GM12878 (cell line): ENCODE results near the gene NAALAD2. TPM values are rescaled to one million over a fixed set of nuclear protein-coding genes. Genes with fewer than 3 reads are reported as not detected.
A peak's percentile ranks its signal among the peaks of the same experiment; 100 is the strongest.

ENCODE experiments used
- BACH1 ChIP-seq: fragments of 450-650 bp; IDR thresholded peaks from 2 replicates; pipeline ENCODE4 v1.6.1; 2017; ENCODE audit warnings: mild to moderate bottlenecking, borderline replicate concordance
- BCL11A ChIP-seq: IDR thresholded peaks from 2 replicates; pipeline ENCODE4 v1.6.1; 2011; ENCODE audit warnings: low read depth, low read length
- BHLHE40 ChIP-seq, 2 experiments: fragments of 450-650 bp in 1 of 2; IDR thresholded peaks; 2 replicates each; pipeline ENCODE4 v1.6.1; 2011 to 2017; ENCODE audit warnings: low read depth in 2 of 2, borderline replicate concordance in 1 of 2, improper control_type of control experiment in 1 of 2, low read length in 1 of 2, mild to moderate bottlenecking in 1 of 2
- CREB1 ChIP-seq: IDR thresholded peaks from 2 replicates; pipeline ENCODE4 v1.6.1; 2012; ENCODE audit warnings: low read depth, mild to moderate bottlenecking, inconsistent platforms
- ESRRA ChIP-seq: IDR thresholded peaks from 2 replicates; pipeline ENCODE4 v1.6.1; 2012; ENCODE audit warnings: mild to moderate bottlenecking, low read length, improper control_type of control experiment
- IKZF2 ChIP-seq, 2 experiments: fragments of 450-650 bp; IDR thresholded peaks; 2 replicates each; pipeline ENCODE4 v1.6.1; 2017; ENCODE audit warnings: mild to moderate bottlenecking in 2 of 2, moderate library complexity in 2 of 2
- IRF4 ChIP-seq: IDR thresholded peaks from 2 replicates; pipeline ENCODE4 v1.6.1; 2011; ENCODE audit warnings: low read depth, low read length
- KDM1A ChIP-seq: fragments of 200-600 bp; sonication (generic); IDR thresholded peaks from 2 replicates; pipeline ENCODE4 v1.6.1; 2016; ENCODE audit warnings: borderline replicate concordance
- LARP7 ChIP-seq: fragments of 450-650 bp; IDR thresholded peaks from 2 replicates; pipeline ENCODE4 v1.6.1; 2017; ENCODE audit warnings: mild to moderate bottlenecking
- MTA2 ChIP-seq: fragments of 450-650 bp; IDR thresholded peaks from 2 replicates; pipeline ENCODE4 v1.6.1; 2016; ENCODE audit warnings: low read depth, mild to moderate bottlenecking, moderate library complexity
- NRF1 ChIP-seq: conservative IDR thresholded peaks from 2 replicates; pipeline ENCODE4 v1.6.1; 2011; ENCODE audit warnings: mild to moderate bottlenecking, low read depth, low read length, improper control_type of control experiment
- POLR2AphosphoS5 ChIP-seq: IDR thresholded peaks from 2 replicates; pipeline ENCODE4 v1.6.1; 2011; ENCODE audit warnings: mild to moderate bottlenecking, low read length, inconsistent platforms
- SIN3A ChIP-seq: IDR thresholded peaks from 2 replicates; pipeline ENCODE4 v1.6.1; 2012; ENCODE audit warnings: low read depth, low read length, improper control_type of control experiment
- SMAD1 ChIP-seq: fragments of 450-650 bp; IDR thresholded peaks from 2 replicates; pipeline ENCODE4 v1.6.1; 2018; ENCODE audit warnings: mild to moderate bottlenecking, low read depth; ENCODE audit not compliant: partially characterized antibody
- SUPT20H ChIP-seq: IDR thresholded peaks from 2 replicates; pipeline ENCODE4 v1.6.1; 2011; ENCODE audit warnings: low read depth, mild to moderate bottlenecking, low read length, moderate library complexity, borderline replicate concordance; ENCODE audit not compliant: control insufficient read depth
- polyA plus RNA-seq, 11 experiments: library from polyadenylated mRNA; depleted of rRNA in 4 of 11; unstranded in 6 of 11; stranded (reverse) in 5 of 11; fragments of >200 nt; fragmentation: Nextera tagmentation in 4 of 11; fragmentation: Illumina TruSeq in 1 of 11; extraction: Ambion mirVana in 4 of 11; extraction: Trizol in 1 of 11; gene quantifications; 1 replicate in 1 of 11; 2 replicates in 10 of 11; pipeline versions ENCODE4 v1.2.1 to v1.2.3, GENCODE V29; 2011 to 2016; ENCODE audit warnings: inconsistent platforms in 2 of 11, missing spikeins in 2 of 11, low read depth in 1 of 11
- total RNA-seq, 4 experiments: library from RNA; depleted of rRNA in 3 of 4; stranded (reverse); fragments of >200 nt in 3 of 4; fragmentation: Illumina TruSeq in 1 of 4; extraction: Trizol in 1 of 4; gene quantifications; 2 replicates each; pipeline versions ENCODE4 v1.2.1 to v1.2.3, GENCODE V29; 2013 to 2021
- TF ChIP-seq, protein P1 (sequence below): fragments of 450-650 bp; IDR thresholded peaks from 2 replicates; pipeline ENCODE4 v1.6.1; 2018; ENCODE audit warnings: borderline replicate concordance, mild to moderate bottlenecking; ENCODE audit not compliant: partially characterized antibody
- TF ChIP-seq, protein P2 (sequence below): fragments of 450-650 bp; formaldehyde crosslinking; IDR thresholded peaks from 2 replicates; pipeline ENCODE4 v1.5.0; 2022; ENCODE audit warnings: mild to moderate bottlenecking, missing genetic modification characterization
- TF ChIP-seq, protein P3 (sequence below): fragments of 450-650 bp; formaldehyde crosslinking; IDR thresholded peaks from 2 replicates; pipeline ENCODE4 v1.4.0; 2020; ENCODE audit warnings: mild to moderate bottlenecking, moderate library complexity
- TF ChIP-seq, protein P4 (sequence below): fragments of 450-650 bp; IDR thresholded peaks from 2 replicates; pipeline ENCODE4 v1.6.1; 2017; ENCODE audit warnings: borderline replicate concordance

The NAALAD2 gene
- total and polyA plus RNA-seq, 10 of the 15 experiments (the other 5 are each of a cell fraction or from before 2014, with no cell fraction given), result 0.05 to 0.24 (median 0.11) TPM; not detected in 5

DNA sequence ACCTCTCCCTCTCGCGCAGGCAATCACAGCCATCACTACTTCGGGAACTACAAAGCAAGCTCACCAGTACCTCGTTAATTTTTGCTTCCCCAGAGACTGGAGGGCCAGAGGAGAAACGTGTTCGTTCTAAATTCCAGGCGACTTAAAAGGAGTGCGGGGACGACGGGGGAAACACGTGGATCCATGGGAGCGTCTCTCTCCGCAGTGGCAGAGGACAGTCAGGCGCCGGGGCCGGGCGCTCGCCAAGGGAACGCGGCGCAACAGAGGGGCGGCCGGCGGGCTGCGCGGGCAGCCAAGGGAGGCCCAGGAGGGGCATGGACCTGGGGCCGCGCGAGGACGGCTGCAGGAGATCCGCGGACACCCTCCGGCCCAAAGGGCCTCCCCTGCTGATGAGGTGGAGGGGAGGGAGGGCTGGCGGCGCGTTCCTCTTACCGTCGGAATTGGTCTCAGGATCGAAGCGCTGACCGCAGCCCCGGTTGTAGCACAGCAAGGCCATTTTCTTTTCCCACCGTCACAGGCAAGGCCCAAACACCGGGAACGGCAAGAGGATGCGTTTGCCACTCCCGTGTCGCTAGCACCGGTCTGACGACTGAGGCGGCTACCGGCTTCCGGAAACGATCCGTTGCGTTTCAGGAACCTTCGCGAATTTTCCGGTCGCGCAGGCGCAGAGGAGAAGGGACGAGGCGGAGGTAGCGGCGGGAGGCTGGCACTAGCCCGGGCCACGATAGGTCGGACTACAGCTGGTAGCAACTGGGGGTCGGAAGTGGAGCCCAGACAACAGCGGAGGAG lies 88.2 kb downstream of the NAALAD2 start, which contains the start of gene CHORDC1 (continued):
- TF ChIP-seq, protein P1, sequence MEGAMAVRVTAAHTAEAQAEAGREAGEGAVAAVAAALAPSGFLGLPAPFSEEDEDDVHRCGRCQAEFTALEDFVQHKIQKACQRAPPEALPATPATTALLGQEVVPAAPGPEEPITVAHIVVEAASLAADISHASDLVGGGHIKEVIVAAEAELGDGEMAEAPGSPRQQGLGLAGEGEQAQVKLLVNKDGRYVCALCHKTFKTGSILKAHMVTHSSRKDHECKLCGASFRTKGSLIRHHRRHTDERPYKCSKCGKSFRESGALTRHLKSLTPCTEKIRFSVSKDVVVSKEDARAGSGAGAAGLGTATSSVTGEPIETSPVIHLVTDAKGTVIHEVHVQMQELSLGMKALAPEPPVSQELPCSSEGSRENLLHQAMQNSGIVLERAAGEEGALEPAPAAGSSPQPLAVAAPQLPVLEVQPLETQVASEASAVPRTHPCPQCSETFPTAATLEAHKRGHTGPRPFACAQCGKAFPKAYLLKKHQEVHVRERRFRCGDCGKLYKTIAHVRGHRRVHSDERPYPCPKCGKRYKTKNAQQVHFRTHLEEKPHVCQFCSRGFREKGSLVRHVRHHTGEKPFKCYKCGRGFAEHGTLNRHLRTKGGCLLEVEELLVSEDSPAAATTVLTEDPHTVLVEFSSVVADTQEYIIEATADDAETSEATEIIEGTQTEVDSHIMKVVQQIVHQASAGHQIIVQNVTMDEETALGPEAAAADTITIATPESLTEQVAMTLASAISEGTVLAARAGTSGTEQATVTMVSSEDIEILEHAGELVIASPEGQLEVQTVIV, result no peak
- no peak for TF ChIP-seq MTA2
- TF ChIP-seq POLR2AphosphoS5, result peak; percentile 92
- TF ChIP-seq NRF1, result peak; percentile 93
- TF ChIP-seq SMAD1, result no peak
- TF ChIP-seq, protein P2, sequence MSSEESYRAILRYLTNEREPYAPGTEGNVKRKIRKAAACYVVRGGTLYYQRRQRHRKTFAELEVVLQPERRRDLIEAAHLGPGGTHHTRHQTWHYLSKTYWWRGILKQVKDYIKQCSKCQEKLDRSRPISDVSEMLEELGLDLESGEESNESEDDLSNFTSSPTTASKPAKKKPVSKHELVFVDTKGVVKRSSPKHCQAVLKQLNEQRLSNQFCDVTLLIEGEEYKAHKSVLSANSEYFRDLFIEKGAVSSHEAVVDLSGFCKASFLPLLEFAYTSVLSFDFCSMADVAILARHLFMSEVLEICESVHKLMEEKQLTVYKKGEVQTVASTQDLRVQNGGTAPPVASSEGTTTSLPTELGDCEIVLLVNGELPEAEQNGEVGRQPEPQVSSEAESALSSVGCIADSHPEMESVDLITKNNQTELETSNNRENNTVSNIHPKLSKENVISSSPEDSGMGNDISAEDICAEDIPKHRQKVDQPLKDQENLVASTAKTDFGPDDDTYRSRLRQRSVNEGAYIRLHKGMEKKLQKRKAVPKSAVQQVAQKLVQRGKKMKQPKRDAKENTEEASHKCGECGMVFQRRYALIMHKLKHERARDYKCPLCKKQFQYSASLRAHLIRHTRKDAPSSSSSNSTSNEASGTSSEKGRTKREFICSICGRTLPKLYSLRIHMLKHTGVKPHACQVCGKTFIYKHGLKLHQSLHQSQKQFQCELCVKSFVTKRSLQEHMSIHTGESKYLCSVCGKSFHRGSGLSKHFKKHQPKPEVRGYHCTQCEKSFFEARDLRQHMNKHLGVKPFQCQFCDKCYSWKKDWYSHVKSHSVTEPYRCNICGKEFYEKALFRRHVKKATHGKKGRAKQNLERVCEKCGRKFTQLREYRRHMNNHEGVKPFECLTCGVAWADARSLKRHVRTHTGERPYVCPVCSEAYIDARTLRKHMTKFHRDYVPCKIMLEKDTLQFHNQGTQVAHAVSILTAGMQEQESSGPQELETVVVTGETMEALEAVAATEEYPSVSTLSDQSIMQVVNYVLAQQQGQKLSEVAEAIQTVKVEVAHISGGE (CRISPR knock-in tag), result no peak
- no peak for TF ChIP-seq SUPT20H
- no peak for TF ChIP-seq IKZF2 (IDR thresholded peaks at IDR 0.05)
- TF ChIP-seq, protein P3, sequence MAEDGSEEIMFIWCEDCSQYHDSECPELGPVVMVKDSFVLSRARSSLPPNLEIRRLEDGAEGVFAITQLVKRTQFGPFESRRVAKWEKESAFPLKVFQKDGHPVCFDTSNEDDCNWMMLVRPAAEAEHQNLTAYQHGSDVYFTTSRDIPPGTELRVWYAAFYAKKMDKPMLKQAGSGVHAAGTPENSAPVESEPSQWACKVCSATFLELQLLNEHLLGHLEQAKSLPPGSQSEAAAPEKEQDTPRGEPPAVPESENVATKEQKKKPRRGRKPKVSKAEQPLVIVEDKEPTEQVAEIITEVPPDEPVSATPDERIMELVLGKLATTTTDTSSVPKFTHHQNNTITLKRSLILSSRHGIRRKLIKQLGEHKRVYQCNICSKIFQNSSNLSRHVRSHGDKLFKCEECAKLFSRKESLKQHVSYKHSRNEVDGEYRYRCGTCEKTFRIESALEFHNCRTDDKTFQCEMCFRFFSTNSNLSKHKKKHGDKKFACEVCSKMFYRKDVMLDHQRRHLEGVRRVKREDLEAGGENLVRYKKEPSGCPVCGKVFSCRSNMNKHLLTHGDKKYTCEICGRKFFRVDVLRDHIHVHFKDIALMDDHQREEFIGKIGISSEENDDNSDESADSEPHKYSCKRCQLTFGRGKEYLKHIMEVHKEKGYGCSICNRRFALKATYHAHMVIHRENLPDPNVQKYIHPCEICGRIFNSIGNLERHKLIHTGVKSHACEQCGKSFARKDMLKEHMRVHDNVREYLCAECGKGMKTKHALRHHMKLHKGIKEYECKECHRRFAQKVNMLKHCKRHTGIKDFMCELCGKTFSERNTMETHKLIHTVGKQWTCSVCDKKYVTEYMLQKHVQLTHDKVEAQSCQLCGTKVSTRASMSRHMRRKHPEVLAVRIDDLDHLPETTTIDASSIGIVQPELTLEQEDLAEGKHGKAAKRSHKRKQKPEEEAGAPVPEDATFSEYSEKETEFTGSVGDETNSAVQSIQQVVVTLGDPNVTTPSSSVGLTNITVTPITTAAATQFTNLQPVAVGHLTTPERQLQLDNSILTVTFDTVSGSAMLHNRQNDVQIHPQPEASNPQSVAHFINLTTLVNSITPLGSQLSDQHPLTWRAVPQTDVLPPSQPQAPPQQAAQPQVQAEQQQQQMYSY (CRISPR knock-in tag), result no peak
- no peak for TF ChIP-seq IRF4
- TF ChIP-seq SIN3A, result no peak; the same call in 1 of the 2 replicates
- no peak for TF ChIP-seq ESRRA
- peak in 1 of 2 experiments; percentile 16; a peak in 1 of 4 replicates for TF ChIP-seq BHLHE40 (IDR thresholded peaks at IDR 0.05; ENCODE audit: borderline replicate concordance in 1 of 2, low read depth in 2 of 2, low read length in 1 of 2)
- 0 out of 2 replicates have a peak, but pooled peaks have one; percentile 58 for TF ChIP-seq BACH1
- peak; percentile 72; the same call in 1 of the 2 replicates for TF ChIP-seq LARP7
- no peak for TF ChIP-seq BCL11A
- TF ChIP-seq, protein P4, sequence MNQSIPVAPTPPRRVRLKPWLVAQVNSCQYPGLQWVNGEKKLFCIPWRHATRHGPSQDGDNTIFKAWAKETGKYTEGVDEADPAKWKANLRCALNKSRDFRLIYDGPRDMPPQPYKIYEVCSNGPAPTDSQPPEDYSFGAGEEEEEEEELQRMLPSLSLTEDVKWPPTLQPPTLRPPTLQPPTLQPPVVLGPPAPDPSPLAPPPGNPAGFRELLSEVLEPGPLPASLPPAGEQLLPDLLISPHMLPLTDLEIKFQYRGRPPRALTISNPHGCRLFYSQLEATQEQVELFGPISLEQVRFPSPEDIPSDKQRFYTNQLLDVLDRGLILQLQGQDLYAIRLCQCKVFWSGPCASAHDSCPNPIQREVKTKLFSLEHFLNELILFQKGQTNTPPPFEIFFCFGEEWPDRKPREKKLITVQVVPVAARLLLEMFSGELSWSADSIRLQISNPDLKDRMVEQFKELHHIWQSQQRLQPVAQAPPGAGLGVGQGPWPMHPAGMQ, result no peak
- peak; percentile 82 for TF ChIP-seq CREB1
- no peak for TF ChIP-seq KDM1A
